CD14-positive monocyte (primary cell): ENCODE data around the gene POU2AF1. TPM values are rescaled to one million over a fixed set of nuclear protein-coding genes. Genes with fewer than 3 reads are reported as not detected.

Experiments used
- DNase-seq, 3 donors: peaks; one replicate each; pipeline ENCODE4 v3.0.0-alpha.2; 2011 to 2022
- H2AFZ ChIP-seq: 2 replicates; pipeline ENCODE4 v1.6.0; 2012; ENCODE audit warnings: mild to moderate bottlenecking, low read depth, low read length, inconsistent platforms; ENCODE audit not compliant: insufficient read depth, poor library complexity, severe bottlenecking
- H3K27ac ChIP-seq, 2 donors: 1 replicate in 1 of 2; 2 replicates in 1 of 2; pipeline ENCODE4 v1.5.1; 2012 to 2013; ENCODE audit warnings: low read length in 2 of 2, control low read depth in 1 of 2, inconsistent platforms in 1 of 2, low read depth in 1 of 2, mild to moderate bottlenecking in 1 of 2
- H3K27me3 ChIP-seq, 2 donors: one replicate each; pipeline versions ENCODE4 v1.6.0 to v1.6.1; 2011 to 2013; ENCODE audit warnings: low read length in 2 of 2; ENCODE audit not compliant: control insufficient read depth in 2 of 2, insufficient read depth in 2 of 2
- H3K36me3 ChIP-seq, 2 donors: replicated peaks in 1 of 2; 1 replicate in 1 of 2; 2 replicates in 1 of 2; pipeline versions ENCODE4 v1.5.1 to v1.6.1; 2012 to 2013; ENCODE audit warnings: low read length in 2 of 2, control low read depth in 1 of 2, inconsistent platforms in 1 of 2, mild to moderate bottlenecking in 1 of 2; ENCODE audit not compliant: insufficient read depth in 2 of 2, control insufficient read depth in 1 of 2
- H3K4me1 ChIP-seq, 2 donors: 1 replicate in 1 of 2; 2 replicates in 1 of 2; pipeline versions ENCODE4 v1.5.1 to v1.6.1; 2012 to 2013; ENCODE audit warnings: low read length in 2 of 2, control low read depth in 1 of 2, inconsistent platforms in 1 of 2, mild to moderate bottlenecking in 1 of 2, moderate library complexity in 1 of 2; ENCODE audit not compliant: insufficient read depth in 2 of 2, control insufficient read depth in 1 of 2
- H3K4me2 ChIP-seq: replicated peaks from 2 replicates; pipeline ENCODE3; 2012; ENCODE audit warnings: low read length, moderate library complexity, mild to moderate bottlenecking; ENCODE audit not compliant: poor library complexity, severe bottlenecking; ENCODE audit errors: extremely low read depth
- H3K4me3 ChIP-seq, 3 experiments: fragments of 200-600 bp in 1 of 3; sonication (generic) in 1 of 3; replicated peaks in 1 of 3; 1 replicate in 2 of 3; 2 replicates in 1 of 3; pipeline ENCODE4 v1.5.1; 2011 to 2013; ENCODE audit warnings: low read length in 3 of 3, mild to moderate bottlenecking in 3 of 3, control low read depth in 2 of 3, low read depth in 2 of 3, inconsistent platforms in 1 of 3, moderate library complexity in 1 of 3
- H3K79me2 ChIP-seq: 2 replicates; pipeline ENCODE4 v1.6.0; 2012; ENCODE audit warnings: mild to moderate bottlenecking, control low read depth, inconsistent platforms, low read length, moderate library complexity; ENCODE audit not compliant: insufficient read depth
- H3K9ac ChIP-seq: 2 replicates; pipeline ENCODE4 v1.6.0; 2017; ENCODE audit warnings: low read length, mild to moderate bottlenecking; ENCODE audit not compliant: insufficient read depth, poor library complexity, severe bottlenecking
- H3K9me3 ChIP-seq, 2 donors: replicated peaks in 1 of 2; 1 replicate in 1 of 2; 2 replicates in 1 of 2; pipeline versions ENCODE4 v1.5.1 to v1.6.1; 2012 to 2013; ENCODE audit warnings: low read length in 2 of 2, control low read depth in 1 of 2; ENCODE audit not compliant: control insufficient read depth in 1 of 2, insufficient read depth in 1 of 2
- H4K20me1 ChIP-seq: 2 replicates; pipeline ENCODE4 v1.6.0; 2012; ENCODE audit warnings: mild to moderate bottlenecking, low read length, control low read depth, moderate library complexity; ENCODE audit not compliant: insufficient read depth
- H3K27ac Mint-ChIP-seq, 7 donors: one replicate each; pipeline ENCODE4 v1.8.0; 2020; ENCODE audit warnings: mild to moderate bottlenecking in 7 of 7, mixed read lengths in 7 of 7, moderate library complexity in 6 of 7, inconsistent platforms in 2 of 7
- H3K27me3 Mint-ChIP-seq, 3 donors: one replicate each; pipeline ENCODE4 v1.8.0; 2021 to 2022; ENCODE audit warnings: low read depth in 3 of 3, mild to moderate bottlenecking in 3 of 3, mixed read lengths in 3 of 3, moderate library complexity in 3 of 3, inconsistent platforms in 1 of 3
- H3K36me3 Mint-ChIP-seq, 2 donors: one replicate each; pipeline ENCODE4 v1.8.0; 2020; ENCODE audit warnings: mixed read lengths in 2 of 2, inconsistent platforms in 1 of 2, mild to moderate bottlenecking in 1 of 2
- H3K4me1 Mint-ChIP-seq: one replicate; pipeline ENCODE4 v1.8.0; 2020; ENCODE audit warnings: mild to moderate bottlenecking, mixed read lengths
- H3K4me3 Mint-ChIP-seq, 2 donors: one replicate each; pipeline ENCODE4 v1.8.0; 2020; ENCODE audit warnings: mild to moderate bottlenecking in 2 of 2, mixed read lengths in 2 of 2, moderate library complexity in 1 of 2
- H3K9me3 Mint-ChIP-seq, 7 donors: one replicate each; pipeline ENCODE4 v1.8.0; 2020 to 2022; ENCODE audit warnings: mixed read lengths in 7 of 7, mild to moderate bottlenecking in 6 of 7, moderate library complexity in 6 of 7, inconsistent platforms in 2 of 7
- CTCF ChIP-seq: fragments of 200-600 bp; IDR thresholded peaks from one replicate; pipeline ENCODE4 v1.8.0; 2022; ENCODE audit warnings: antibody characterized with exemption, mild to moderate bottlenecking
- WGBS: methylation state at CpG from one replicate; pipeline ENCODE4 v1.1.5; 2013; ENCODE audit warnings: missing lambda C conversion rate; ENCODE audit not compliant: insufficient coverage; 5-methylcytosine and 5-hydroxymethylcytosine counted together
- intact Hi-C, 2 donors: fragments of 100-400 bp; cut with micrococcal nuclease; formaldehyde crosslinking; loops; one replicate each; pipeline versions ENCODE4 v1.15.0 to v1.15.1; 2023
- polyA plus RNA-seq, 3 donors: library from polyadenylated mRNA; depleted of rRNA in 1 of 3; unstranded in 2 of 3; stranded (reverse) in 1 of 3; fragments of 300-500 nt in 2 of 3; fragments of >200 nt in 1 of 3; fragmentation: Illumina TruSeq in 2 of 3; gene quantifications; 1 replicate in 2 of 3; 2 replicates in 1 of 3; pipeline ENCODE4 v1.2.3, GENCODE V29; 2012 to 2021

The POU2AF1 gene
- polyA plus RNA-seq, 3 donors: 0.07 to 0.12 (median 0.09) TPM

GRCh38 chr11:111392552-111392951 is 13.5 kb upstream of the POU2AF1 start:
- Histone ChIP-seq H4K20me1 (no peaks in the 10 kb centered on the region), H3K9me3 (no peaks in the 10 kb centered on the region), H3K27me3 (no peaks in the 10 kb centered on the region), H3K4me3 (no peak overlapping the region), H3K9ac (no peak overlapping the region), H3K36me3 (no peaks in the 10 kb centered on the region), H3K79me2 (no peaks in the 10 kb centered on the region), H3K27ac (no peak overlapping the region), H3K4me2 (no peak overlapping the region), H2AFZ (no peak overlapping the region), H3K4me1 (peaks cover 6 to 7% of the 10 kb centered on the region in 2 donors)
- intact Hi-C loops: no loop called here
- no peak overlapping the region for H3K27ac Mint-ChIP-seq
- no peak for DNase-seq
- 88% methylated on average over 3 of the region's 4 CpGs for WGBS
- no peak overlapping the region for H3K4me3 Mint-ChIP-seq
- no peak for TF ChIP-seq CTCF
- peaks cover 0 to 3% (median 0%) of the 10 kb centered on the region in 7 donors for H3K9me3 Mint-ChIP-seq
- no peaks in the 10 kb centered on the region for H3K36me3 Mint-ChIP-seq
- H3K4me1 Mint-ChIP-seq: peaks cover 11% of the 10 kb centered on the region
- H3K27me3 Mint-ChIP-seq: peaks cover 0 to 3% (median 2%) of the 10 kb centered on the region in 3 donors

GRCh38 chr11:111391328-111392124 is 12.5 kb upstream of the POU2AF1 start:
- Histone ChIP-seq H3K79me2 (no peaks in the 10 kb centered on the region), H3K4me3 (no peak overlapping the region), H3K4me1 (peaks cover 6 to 7% of the 10 kb centered on the region in 2 donors), H4K20me1 (no peaks in the 10 kb centered on the region), H3K9me3 (no peaks in the 10 kb centered on the region), H3K9ac (no peak overlapping the region), H3K27me3 (no peaks in the 10 kb centered on the region), H3K4me2 (no peak overlapping the region), H3K27ac (no peak overlapping the region), H3K36me3 (no peaks in the 10 kb centered on the region), H2AFZ (no peak overlapping the region)
- Mint-ChIP-seq H3K27me3 (peaks cover 0 to 3% (median 2%) of the 10 kb centered on the region in 3 donors), H3K36me3 (no peaks in the 10 kb centered on the region), H3K4me1 (peaks cover 16% of the 10 kb centered on the region), H3K4me3 (no peak overlapping the region), H3K9me3 (peaks cover 0 to 3% (median 0%) of the 10 kb centered on the region in 7 donors), H3K27ac (no peak overlapping the region)
- intact Hi-C loops: no loop called here
- TF ChIP-seq CTCF: no peak
- WGBS: 99% methylated on average over 10 of the region's 13 CpGs
- no peak for DNase-seq
